ENCODE results near the gene SYNGR2.
"Not testable (repeated sequence)": the region's sequence is repeated elsewhere in the genome, so short reads cannot be mapped to it uniquely, and the experiment has no call there.

Gene SYNGR2

GRCh38 chr17:78130090-78130436, 38.3 kb upstream of the SYNGR2 start:
- DNase-seq (ENCODE audit: low read depth), result no peak

DNA sequence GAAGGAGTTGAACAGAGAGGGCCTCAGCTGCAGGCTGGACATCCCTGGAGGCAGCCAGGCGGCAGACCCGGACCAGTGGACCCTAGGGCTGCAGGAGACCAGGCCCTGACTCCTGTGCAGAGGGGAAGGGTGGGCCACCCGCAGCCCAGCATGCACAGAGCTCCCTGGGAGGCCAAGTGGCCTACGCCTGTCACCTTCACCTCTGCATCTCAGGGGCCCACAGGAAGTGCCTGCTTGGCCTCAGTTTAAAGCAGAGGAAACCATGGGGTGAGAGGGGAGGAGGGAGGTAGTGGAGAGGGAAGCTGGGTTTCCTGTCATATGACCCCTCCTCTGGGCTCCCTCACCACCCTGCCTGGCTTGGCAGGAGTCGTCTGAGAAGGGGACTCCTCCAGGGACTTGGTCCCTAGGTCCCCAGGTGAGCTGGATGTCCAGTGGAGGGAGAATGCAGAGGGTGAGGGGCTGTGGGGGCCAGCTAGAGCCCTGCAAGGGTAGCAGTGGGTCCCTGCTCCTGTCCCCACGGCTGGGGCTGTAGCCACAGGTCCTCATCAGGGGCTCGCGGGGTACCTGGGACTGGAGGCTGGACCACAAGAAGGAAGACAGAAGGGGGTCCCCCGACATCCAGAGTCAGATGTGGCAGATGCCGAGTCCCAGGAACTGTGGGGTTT, 37.8 kb upstream of the SYNGR2 start, which contains the start of gene TMC8:
TMC8 (plus strand) TSS at position 335 of the 665 bp plus-strand sequence. CDS start 818 bp downstream, outside the sequence.
- no peak for DNase-seq (ENCODE audit: low read depth)

GRCh38 chr17:78131172-78132083, 37.0 kb upstream of the SYNGR2 start:
- DNase-seq (ENCODE audit: low read depth), result no peak

GRCh38 chr17:78132084-78132676, 36.2 kb upstream of the SYNGR2 start:
- DNase-seq (ENCODE audit: low read depth), result no peak

GRCh38 chr17:78132767-78133178, 35.6 kb upstream of the SYNGR2 start:
- DNase-seq (ENCODE audit: low read depth), result no peak

DNA sequence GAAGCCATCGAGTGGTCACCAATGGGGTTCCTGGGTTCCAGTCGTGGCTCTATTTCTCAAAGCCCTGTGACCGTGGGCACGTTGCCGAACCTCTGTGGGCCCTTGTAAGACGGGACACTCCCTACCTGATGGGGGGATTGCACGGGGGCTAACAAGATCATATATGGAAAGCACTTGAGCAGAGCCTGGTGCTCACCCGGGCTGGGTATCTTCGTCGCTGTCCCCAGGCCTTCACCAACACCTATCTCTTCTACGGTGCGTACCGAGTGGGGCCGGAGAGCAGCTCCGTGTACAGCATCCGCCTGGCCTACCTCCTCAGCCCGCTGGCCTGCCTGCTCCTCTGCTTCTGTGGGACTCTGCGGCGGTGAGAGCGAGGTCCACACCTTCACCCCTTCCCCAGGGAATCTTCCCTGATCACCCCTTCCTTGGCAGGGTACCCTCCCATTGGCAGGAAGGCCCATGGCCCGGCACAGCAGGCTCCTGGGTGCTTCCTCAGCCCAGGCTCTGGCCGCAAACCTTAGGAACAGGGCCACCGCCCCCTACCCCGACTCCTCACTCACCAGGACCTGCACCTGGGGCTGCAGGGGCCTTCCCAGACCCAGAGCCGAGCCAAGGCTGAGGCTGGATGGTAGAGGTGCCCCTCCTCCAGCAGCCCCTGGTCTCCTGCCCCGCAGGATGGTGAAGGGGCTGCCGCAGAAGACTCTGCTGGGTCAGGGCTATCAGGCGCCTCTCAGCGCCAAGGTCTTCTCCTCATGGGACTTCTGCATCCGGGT, 35.0 kb upstream of the SYNGR2 start:
- DNase-seq (ENCODE audit: low read depth), result no peak

DNA sequence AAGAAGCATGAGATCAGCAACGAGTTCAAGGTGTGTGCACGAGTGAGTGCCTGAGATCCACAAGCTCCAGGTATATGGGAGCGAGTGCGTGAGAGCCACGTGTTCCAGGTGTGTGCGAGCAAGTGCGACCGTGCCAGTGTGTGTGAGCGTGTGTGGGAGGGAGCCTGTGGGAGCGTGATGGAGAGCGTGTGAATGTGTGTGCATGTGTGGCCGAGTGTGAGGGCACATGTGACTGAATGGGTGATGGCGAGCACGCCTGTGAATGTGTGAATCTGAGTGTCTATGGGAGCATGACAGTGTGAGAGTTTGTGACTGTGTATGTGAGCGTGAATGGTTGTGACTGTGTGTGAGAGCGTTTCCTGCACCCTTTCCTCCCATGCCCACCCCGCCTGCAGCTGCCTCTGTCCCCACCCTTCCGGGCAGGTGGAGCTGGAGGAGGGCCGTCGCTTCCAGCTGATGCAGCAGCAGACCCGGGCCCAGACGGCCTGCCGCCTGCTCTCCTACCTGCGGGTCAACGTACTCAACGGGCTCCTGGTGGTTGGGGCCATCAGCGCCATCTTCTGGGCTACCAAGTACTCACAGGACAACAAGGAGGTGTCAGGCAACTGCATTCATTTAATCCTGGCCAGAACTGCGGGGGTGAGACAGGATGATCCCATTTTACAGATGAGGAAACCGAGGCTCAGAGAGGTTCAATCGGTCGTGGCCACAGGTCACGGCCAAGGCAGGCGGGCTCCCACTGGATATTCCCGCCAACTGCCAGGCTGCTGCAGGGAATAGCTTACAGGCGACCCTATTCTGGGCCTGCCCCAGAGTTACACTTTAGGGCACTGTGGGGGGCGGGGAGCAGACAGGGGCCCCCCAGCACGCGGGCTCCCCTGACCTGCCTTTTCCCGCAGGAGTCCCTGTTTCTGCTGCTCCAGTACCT, 34.1 kb upstream of the SYNGR2 start:
- DNase-seq (ENCODE audit: low read depth), result peak; percentile 29

GRCh38 chr17:78134899-78135385, 33.4 kb upstream of the SYNGR2 start:
- DNase-seq (ENCODE audit: low read depth), result no peak

- no peak for DNase-seq (ENCODE audit: low read depth)
Measured at GRCh38 chr17:78135858-78136500, 32.4 kb upstream of the SYNGR2 start.

- no peak for DNase-seq (ENCODE audit: low read depth)
Measured at GRCh38 chr17:78137392-78138203, 30.8 kb upstream of the SYNGR2 start.

DNA sequence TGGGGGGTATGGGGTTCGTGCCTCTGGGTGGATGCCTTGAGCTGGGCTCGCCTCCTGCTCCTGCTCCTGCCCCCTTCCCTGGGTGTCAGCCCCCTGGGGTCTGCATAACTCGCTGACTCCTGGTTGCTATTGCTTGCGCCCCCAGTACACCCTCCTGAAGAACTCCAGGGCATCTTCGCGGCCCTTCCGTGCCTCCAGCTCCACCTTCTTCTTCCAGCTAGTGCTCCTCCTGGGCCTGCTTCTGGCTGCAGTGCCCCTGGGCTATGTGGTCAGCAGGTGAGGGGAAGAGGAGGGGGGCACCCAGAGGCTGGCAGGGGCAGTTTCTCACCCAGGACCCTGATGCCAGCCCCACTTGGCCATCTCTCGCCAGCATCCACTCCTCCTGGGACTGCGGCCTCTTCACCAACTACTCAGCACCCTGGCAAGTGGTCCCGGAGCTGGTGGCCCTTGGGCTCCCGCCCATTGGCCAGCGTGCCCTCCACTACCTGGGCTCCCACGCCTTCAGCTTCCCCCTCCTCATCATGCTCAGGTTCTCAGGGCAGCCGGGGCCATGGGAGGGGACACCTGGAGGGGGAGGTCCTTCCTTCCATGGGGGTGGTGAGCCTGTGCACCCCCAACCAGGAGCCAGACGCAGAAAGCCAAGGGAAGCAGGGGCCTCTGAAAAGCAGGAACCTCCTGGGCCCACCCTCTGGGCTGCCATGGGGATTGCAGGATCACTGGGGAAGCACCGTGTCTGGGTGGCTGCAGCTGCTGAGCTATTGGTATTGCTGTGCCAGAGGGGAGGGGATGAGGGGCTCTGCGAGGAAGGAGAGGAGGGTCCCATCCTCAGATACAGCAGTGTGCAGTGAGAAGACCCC, 29.9 kb upstream of the SYNGR2 start:
- no peak for DNase-seq (ENCODE audit: low read depth)

- DNase-seq (ENCODE audit: low read depth), result not testable (repeated sequence)
Measured at GRCh38 chr17:78139861-78140168, 28.6 kb upstream of the SYNGR2 start.

- DNase-seq (ENCODE audit: low read depth), result peak; percentile 78
Measured at GRCh38 chr17:78140169-78141051, 28.0 kb upstream of the SYNGR2 start.

DNA sequence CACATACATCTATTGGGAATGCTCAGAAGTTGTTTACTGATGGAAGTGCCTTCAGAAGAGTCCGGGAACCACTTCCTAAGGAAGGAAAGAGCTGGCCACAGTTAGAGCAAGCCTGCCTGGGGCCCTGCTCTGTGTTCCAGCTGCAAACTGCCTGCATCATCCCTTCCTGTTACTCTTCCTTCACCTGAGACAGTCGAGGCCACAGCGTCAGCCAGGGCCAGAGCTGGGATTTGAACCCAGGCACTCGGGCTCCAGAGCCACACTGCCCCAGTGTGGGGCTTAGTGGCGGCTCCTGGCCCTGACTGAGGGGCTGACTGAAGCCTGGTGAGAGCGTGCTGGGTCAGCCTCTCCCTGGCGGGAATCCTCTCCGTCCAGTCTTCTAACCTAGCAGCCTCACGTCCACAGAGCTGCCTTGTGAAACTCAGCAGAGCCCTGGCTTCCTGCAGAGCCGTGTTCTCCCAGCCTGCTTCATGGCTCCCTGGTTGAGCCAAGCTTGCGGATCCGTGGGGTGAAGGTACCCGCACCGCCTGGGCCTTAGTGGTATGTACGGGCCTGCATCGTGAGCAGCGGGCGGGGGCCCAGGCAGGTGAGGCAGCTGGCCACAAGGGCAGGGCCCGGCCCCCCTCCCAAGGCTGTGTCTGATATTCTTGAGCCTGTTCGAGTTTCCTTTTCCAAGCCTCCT, 26.8 kb upstream of the SYNGR2 start:
- no peak for DNase-seq (ENCODE audit: low read depth)

- peak; percentile 44 for DNase-seq (ENCODE audit: low read depth)
Measured at GRCh38 chr17:78142119-78142861, 26.1 kb upstream of the SYNGR2 start.
